Right atrium auricular region (tissue), 2 donors: Measurements from ENCODE around the gene GAL3ST1. TPM values are rescaled to one million over a fixed set of nuclear protein-coding genes. Genes with fewer than 3 reads are reported as not detected.
A peak's percentile ranks its signal among the peaks of the same experiment; 100 is the strongest.

Experiments
- DNase-seq: peaks from one replicate; pipeline ENCODE4 v3.0.0-alpha.2; 2019; ENCODE audit warnings: low spot score
- H3K27ac ChIP-seq, 2 donors: fragments of 200-600 bp; sonication (generic); 1 replicate in 1 of 2; 2 replicates in 1 of 2; pipeline ENCODE4 v1.5.1; 2016 to 2019
- H3K27me3 ChIP-seq, 2 donors: fragments of 200-600 bp; sonication (generic); one replicate each; pipeline versions ENCODE4 v1.5.1 to v1.6.0; 2017 to 2019
- H3K36me3 ChIP-seq: fragments of 200-600 bp; sonication (generic); one replicate; pipeline ENCODE4 v1.5.1; 2016
- H3K4me1 ChIP-seq, 2 donors: fragments of 200-600 bp; sonication (generic); one replicate each; pipeline versions ENCODE4 v1.5.1 to v1.6.0; 2017 to 2019
- H3K4me3 ChIP-seq, 2 donors: fragments of 200-600 bp; sonication (generic); 1 replicate in 1 of 2; 2 replicates in 1 of 2; pipeline ENCODE4 v1.5.1; 2017 to 2019; ENCODE audit warnings: mild to moderate bottlenecking in 1 of 2, moderate library complexity in 1 of 2
- H3K9me3 ChIP-seq, 2 donors: fragments of 200-600 bp; sonication (generic); one replicate each; pipeline ENCODE4 v1.5.1; 2019
- total RNA-seq, 2 donors: library from RNA; depleted of rRNA; stranded (reverse); fragments of >200 nt; gene quantifications; one replicate each; pipeline ENCODE4 v1.1.0, GENCODE V29; 2016
- TF ChIP-seq, protein P1 (sequence below), 2 donors: fragments of 200-600 bp; sonication (generic); IDR thresholded peaks; one replicate each; pipeline ENCODE4 v1.5.1; 2019; ENCODE audit warnings: antibody characterized with exemption in 2 of 2

The GAL3ST1 gene
- total RNA-seq, 2 donors from 2014 or later: 0.33 to 1.7 TPM

DNA sequence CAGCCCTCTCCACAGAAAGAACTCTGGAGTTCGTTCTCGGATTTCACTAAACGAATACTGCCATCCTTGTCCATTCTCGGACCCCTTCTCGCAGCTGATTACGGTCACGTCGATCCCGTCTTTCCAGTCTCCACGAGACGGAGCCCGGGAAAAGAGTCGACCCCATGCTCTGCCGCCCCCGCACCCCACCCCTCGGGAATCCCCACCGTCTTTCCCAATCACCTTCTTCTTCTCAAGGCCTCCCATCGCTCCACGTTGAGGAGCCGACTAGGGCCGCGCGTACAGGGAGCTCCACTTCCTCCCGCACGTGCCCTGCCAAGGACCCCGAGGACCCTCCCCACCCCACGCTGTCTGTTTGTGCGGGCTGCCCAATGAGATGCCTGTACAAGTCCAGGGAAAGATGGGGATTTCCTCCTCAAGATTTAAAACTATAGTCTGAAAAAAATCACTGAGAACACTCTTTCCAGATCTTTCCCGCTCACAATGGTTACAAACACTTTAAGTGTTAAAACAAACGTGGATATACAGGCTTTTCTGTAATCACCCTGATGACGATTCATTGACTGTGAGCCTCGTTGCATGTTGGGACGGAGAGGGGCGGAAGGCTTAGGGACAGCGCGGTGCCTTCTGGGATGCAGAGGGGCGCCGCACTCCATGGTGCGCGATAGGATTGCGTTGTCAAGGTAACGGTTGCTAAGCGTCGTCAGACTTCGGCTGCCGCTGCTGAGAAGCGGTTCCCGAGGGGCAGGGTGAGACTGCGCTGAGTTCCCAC is 17.3 kb upstream of the GAL3ST1 start, which contains the start of gene PES1:
TSS of gene PES1 (minus strand) at position 323 of the 772 bp plus-strand sequence. CDS start at position 246, 77 bp downstream.
- peak; percentile 95 for DNase-seq
- peaks cover 23% of the 10 kb centered on the region for H3K36me3 ChIP-seq
- TF ChIP-seq, protein P1, sequence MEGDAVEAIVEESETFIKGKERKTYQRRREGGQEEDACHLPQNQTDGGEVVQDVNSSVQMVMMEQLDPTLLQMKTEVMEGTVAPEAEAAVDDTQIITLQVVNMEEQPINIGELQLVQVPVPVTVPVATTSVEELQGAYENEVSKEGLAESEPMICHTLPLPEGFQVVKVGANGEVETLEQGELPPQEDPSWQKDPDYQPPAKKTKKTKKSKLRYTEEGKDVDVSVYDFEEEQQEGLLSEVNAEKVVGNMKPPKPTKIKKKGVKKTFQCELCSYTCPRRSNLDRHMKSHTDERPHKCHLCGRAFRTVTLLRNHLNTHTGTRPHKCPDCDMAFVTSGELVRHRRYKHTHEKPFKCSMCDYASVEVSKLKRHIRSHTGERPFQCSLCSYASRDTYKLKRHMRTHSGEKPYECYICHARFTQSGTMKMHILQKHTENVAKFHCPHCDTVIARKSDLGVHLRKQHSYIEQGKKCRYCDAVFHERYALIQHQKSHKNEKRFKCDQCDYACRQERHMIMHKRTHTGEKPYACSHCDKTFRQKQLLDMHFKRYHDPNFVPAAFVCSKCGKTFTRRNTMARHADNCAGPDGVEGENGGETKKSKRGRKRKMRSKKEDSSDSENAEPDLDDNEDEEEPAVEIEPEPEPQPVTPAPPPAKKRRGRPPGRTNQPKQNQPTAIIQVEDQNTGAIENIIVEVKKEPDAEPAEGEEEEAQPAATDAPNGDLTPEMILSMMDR (IDR thresholded peaks at IDR 0.05): no peak
- H3K27ac ChIP-seq: peak within 1 kb of the TSS; percentile 82
- peak within 1 kb of the TSS; percentile 76 to 84 for H3K4me3 ChIP-seq
- no peaks in the 10 kb centered on the region for H3K9me3 ChIP-seq
- peaks cover 0 to 21% of the 10 kb centered on the region in 2 donors for H3K4me1 ChIP-seq
- H3K27me3 ChIP-seq: no peaks in the 10 kb centered on the region

DNA sequence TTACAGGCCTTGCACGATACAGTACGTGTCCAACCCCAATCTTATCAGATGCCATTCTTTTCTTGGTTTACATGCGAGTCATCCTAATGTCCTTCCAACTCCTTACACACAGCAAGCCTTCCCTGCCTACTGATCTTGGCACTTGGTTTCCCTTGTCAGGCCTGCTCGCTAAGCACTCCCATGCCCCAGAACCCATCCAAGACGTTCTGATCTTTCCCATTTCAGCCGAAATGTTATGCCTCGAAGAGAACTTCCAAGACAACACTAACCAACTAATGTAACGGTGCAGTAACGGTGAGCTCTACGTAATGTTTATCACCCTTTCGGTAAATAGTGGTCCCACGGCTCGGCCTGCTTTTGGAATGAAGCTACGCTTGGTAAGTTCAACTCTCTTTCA is 16.7 kb upstream of the GAL3ST1 start:
- TF ChIP-seq, protein P1 (IDR thresholded peaks at IDR 0.05): no peak
- peaks cover 29% of the 10 kb centered on the region for H3K36me3 ChIP-seq
- H3K4me3 ChIP-seq: peak overlapping the region; percentile 76 to 84
- peaks cover 0 to 21% of the 10 kb centered on the region in 2 donors for H3K4me1 ChIP-seq
- H3K27me3 ChIP-seq: no peaks in the 10 kb centered on the region
- no peak for DNase-seq
- peak overlapping the region in 1 of 2 donors; percentile 82 for H3K27ac ChIP-seq
- H3K9me3 ChIP-seq: no peaks in the 10 kb centered on the region

GRCh38 chr22:30586414-30586813 is 11.9 kb upstream of the GAL3ST1 start:
- H3K27me3 ChIP-seq: no peaks in the 10 kb centered on the region
- peaks cover 0 to 16% of the 10 kb centered on the region in 2 donors for H3K4me1 ChIP-seq
- H3K36me3 ChIP-seq: peaks cover 77% of the 10 kb centered on the region
- no peak overlapping the region for H3K27ac ChIP-seq
- H3K9me3 ChIP-seq: no peaks in the 10 kb centered on the region
- TF ChIP-seq, protein P1 (IDR thresholded peaks at IDR 0.05): no peak
- no peak for DNase-seq
- no peak overlapping the region for H3K4me3 ChIP-seq

GRCh38 chr22:30584441-30584840 is 10.0 kb upstream of the GAL3ST1 start:
- no peak for DNase-seq
- Histone ChIP-seq H3K27ac (no peak overlapping the region), H3K9me3 (no peaks in the 10 kb centered on the region), H3K4me1 (no peaks in the 10 kb centered on the region), H3K36me3 (peaks cover 96% of the 10 kb centered on the region), H3K4me3 (no peak overlapping the region), H3K27me3 (no peaks in the 10 kb centered on the region)
- TF ChIP-seq, protein P1 (IDR thresholded peaks at IDR 0.05): no peak

DNA sequence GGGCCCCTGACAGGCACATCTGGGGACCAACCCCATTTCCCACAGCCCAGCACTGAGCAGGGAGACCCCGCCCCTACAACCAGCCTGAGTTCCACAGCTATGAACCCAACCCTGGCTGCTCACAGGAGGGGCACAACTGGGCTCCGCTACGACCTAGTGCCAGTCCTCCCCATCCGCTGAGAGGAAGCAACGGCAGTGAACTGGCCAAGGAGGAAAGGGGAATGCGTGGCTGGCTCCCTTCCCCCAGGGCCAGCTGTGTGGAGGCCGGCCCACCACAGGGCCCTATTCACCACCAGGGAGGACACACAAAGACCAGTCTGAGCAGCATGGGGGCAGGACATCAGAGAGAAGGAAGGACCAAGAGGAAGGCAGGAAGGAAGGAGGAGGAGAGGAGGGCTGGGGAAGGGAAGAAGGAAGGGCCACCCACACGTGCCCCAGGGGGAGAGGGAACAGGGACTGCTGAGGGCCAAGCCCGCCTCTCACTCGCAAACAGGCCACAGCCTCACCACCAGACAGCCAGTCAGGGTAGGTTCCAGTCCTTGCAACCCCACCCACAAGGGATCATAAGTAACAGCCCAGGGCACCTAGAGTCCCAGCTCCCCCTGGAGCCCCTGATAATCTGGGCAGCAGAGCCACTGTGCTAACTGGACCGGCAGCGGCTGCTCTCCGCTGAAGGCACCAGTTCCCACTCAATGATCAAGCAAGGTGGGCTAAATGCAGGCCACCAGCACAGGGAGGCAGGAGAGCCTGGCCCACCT is 8.5 kb upstream of the GAL3ST1 start:
- no peaks in the 10 kb centered on the region for H3K4me1 ChIP-seq
- no peak overlapping the region for H3K4me3 ChIP-seq
- TF ChIP-seq, protein P1 (IDR thresholded peaks at IDR 0.05): no peak
- H3K27ac ChIP-seq: no peak overlapping the region
- no peak for DNase-seq
- H3K27me3 ChIP-seq: no peaks in the 10 kb centered on the region
- H3K36me3 ChIP-seq: peaks cover 100% of the 10 kb centered on the region
- H3K9me3 ChIP-seq: no peaks in the 10 kb centered on the region
